ENCODE data around the gene MANSC4. TPM values are rescaled to one million over a fixed set of nuclear protein-coding genes. Genes with fewer than 3 reads are reported as not detected.

MANSC4 gene
- total RNA-seq, 1 donor from 2014 or later, result 0.72 TPM

DNA sequence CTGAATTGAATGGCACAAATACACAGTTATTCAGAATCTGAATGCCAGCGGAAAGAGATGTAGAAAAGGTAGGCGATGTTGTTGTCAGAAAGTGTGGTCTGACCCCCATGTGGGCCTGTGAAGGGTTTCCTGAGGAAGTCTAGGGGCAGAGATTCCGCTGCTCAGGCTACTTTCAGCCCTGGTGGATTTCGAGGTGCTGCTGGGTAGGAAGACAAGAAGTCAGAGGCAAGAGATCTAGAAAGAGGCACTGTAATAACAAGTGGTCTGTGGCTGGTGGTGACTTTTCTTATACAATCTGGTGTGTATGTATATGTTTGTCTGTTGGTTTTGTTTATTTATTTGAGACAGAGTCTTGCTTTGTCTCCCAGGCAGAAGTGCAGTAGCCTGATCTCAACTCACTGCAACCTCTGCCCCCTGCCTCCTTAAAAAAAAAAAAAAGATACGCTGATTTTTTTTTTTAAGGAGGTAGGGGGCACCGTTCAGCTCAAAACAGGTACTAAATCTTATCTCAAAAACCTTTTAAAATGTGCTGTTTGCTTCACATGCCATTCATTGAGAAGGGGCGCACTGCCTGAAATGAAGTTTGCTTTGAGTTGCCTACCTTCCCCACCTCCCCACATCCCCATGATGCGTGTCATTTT lies 27.1 kb upstream of the MANSC4 start:
- no peak for TF ChIP-seq CTCF (IDR thresholded peaks at IDR 0.05; ENCODE audit: unreplicated experiment)
- H3K36me3 Mint-ChIP-seq, result no peaks in the 10 kb centered on the region

GRCh38 chr12:27806259-27806658 lies 26.2 kb upstream of the MANSC4 start:
- Mint-ChIP-seq H3K9me3 (no peaks in the 10 kb centered on the region), H3K4me3 (no peak overlapping the region), H3K4me1 (no peaks in the 10 kb centered on the region), H3K27ac (no peak overlapping the region), H3K27me3 (ENCODE audit: low read depth) (no peaks in the 10 kb centered on the region), H3K36me3 (no peaks in the 10 kb centered on the region)
- no peak for DNase-seq (ENCODE audit: low spot score in 2 of 2, unreplicated experiment in 2 of 2)
- TF ChIP-seq CTCF (IDR thresholded peaks at IDR 0.05; ENCODE audit: unreplicated experiment), result no peak

More for the DNA sequence above, 27.1 kb upstream of the MANSC4 start:
- Mint-ChIP-seq H3K9me3 (no peaks in the 10 kb centered on the region), H3K4me3 (no peak overlapping the region), H3K4me1 (no peaks in the 10 kb centered on the region), H3K27me3 (ENCODE audit: low read depth) (no peaks in the 10 kb centered on the region), H3K27ac (no peak overlapping the region)
- DNase-seq (ENCODE audit: low spot score in 2 of 2, unreplicated experiment in 2 of 2), result no peak

- no peak for TF ChIP-seq CTCF (IDR thresholded peaks at IDR 0.05; ENCODE audit: unreplicated experiment)
- no peaks in the 10 kb centered on the region for H3K9me3 Mint-ChIP-seq
- H3K4me1 Mint-ChIP-seq, result no peaks in the 10 kb centered on the region
- H3K27me3 Mint-ChIP-seq (ENCODE audit: low read depth), result no peaks in the 10 kb centered on the region
- H3K27ac Mint-ChIP-seq, result no peak overlapping the region
- no peak overlapping the region for H3K4me3 Mint-ChIP-seq
- no peak for DNase-seq (ENCODE audit: low spot score in 2 of 2, unreplicated experiment in 2 of 2)
- no peaks in the 10 kb centered on the region for H3K36me3 Mint-ChIP-seq
Observed at GRCh38 chr12:27805238-27805637, 25.2 kb upstream of the MANSC4 start.

- no peak for TF ChIP-seq CTCF (IDR thresholded peaks at IDR 0.05; ENCODE audit: unreplicated experiment)
- no peak for DNase-seq (ENCODE audit: low spot score in 2 of 2, unreplicated experiment in 2 of 2)
- Mint-ChIP-seq H3K4me3 (no peak overlapping the region), H3K4me1 (no peaks in the 10 kb centered on the region), H3K27me3 (ENCODE audit: low read depth) (no peaks in the 10 kb centered on the region), H3K36me3 (peaks cover 10% of the 10 kb centered on the region), H3K27ac (no peak overlapping the region), H3K9me3 (no peaks in the 10 kb centered on the region)
Observed at GRCh38 chr12:27802936-27803335, 22.9 kb upstream of the MANSC4 start.

DNA sequence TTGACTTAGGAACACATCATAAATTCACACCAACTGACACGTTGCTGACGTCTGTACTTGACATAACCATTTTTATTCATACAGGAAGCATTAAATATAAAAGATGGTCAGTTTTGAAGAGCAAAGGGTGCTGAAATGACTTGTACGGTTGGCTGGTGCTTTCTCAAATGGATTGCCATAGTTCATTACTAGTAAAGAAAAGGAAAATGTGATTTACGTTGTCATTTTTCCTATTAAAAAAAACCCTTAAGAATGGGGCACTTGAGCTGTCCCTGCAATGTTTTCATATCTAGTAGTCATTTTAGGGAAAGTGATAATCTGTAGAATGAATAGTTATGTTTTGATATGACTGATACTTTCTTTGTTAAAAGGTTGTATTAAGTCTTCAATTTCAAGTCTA lies 22.5 kb upstream of the MANSC4 start:
- Mint-ChIP-seq H3K9me3 (no peaks in the 10 kb centered on the region), H3K4me1 (no peaks in the 10 kb centered on the region), H3K27me3 (ENCODE audit: low read depth) (no peaks in the 10 kb centered on the region), H3K36me3 (peaks cover 13% of the 10 kb centered on the region), H3K4me3 (no peak overlapping the region), H3K27ac (no peak overlapping the region)
- no peak for TF ChIP-seq CTCF (IDR thresholded peaks at IDR 0.05; ENCODE audit: unreplicated experiment)
- no peak for DNase-seq (ENCODE audit: low spot score in 2 of 2, unreplicated experiment in 2 of 2)

DNA sequence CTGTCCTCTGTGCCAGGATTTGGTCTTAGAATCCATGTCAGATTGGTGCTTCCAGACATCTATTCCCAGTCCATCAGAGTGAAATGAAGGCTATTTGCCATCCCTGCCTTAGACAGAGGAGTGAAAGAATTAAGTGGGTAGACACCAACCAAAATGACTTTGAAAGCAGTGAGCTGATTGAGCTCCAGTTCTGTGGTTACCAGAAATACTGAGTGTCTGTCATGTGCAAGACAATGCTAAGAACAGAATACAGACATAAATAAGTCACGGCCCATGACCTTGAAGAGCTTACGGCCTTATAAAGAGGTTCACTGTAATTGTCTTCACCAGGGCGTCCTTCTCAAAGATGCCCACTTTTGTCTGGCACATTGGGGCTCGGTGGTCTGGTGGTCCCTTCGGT lies 21.6 kb upstream of the MANSC4 start:
- no peak overlapping the region for H3K4me3 Mint-ChIP-seq
- no peak overlapping the region for H3K27ac Mint-ChIP-seq
- H3K27me3 Mint-ChIP-seq (ENCODE audit: low read depth), result no peaks in the 10 kb centered on the region
- H3K4me1 Mint-ChIP-seq, result no peaks in the 10 kb centered on the region
- peaks cover 21% of the 10 kb centered on the region for H3K36me3 Mint-ChIP-seq
- TF ChIP-seq CTCF (IDR thresholded peaks at IDR 0.05; ENCODE audit: unreplicated experiment), result no peak
- DNase-seq (ENCODE audit: low spot score in 2 of 2, unreplicated experiment in 2 of 2), result no peak
- no peaks in the 10 kb centered on the region for H3K9me3 Mint-ChIP-seq

Measured in mesothelial cell of epicardium (in vitro differentiated cells).